ENCODE measurements around the gene MAP3K21. TPM values are rescaled to one million over a fixed set of nuclear protein-coding genes. Genes with fewer than 3 reads are reported as not detected.

The MAP3K21 gene
- total RNA-seq, 1 donor from 2014 or later: 4.7 TPM

- DNase-seq (ENCODE audit: low spot score) (no peak), ATAC-seq (no peak)
These were observed 105.4 kb downstream of the MAP3K21 start for GRCh38 chr1:233432916-233433315.

- ATAC-seq (no peak), DNase-seq (ENCODE audit: low spot score) (no peak)
These were observed 106.1 kb downstream of the MAP3K21 start for GRCh38 chr1:233433436-233434210.

Other genes with a start within 250 kb of the MAP3K21 start
- 0.73 TPM for gene PCNX2, start 32.0 kb upstream of the MAP3K21 start, total RNA-seq